H9 (cell line): ENCODE data around the gene CRY1. TPM values are rescaled to one million over a fixed set of nuclear protein-coding genes. Genes with fewer than 3 reads are reported as not detected.

Experiments
- DNase-seq: peaks from one replicate; pipeline ENCODE4 v3.0.0-alpha.2; 2017
- H2AFZ ChIP-seq: one replicate; pipeline ENCODE4 v1.6.1; 2013; ENCODE audit warnings: mild to moderate bottlenecking, low read length, control low read depth, moderate library complexity
- H2AK5ac ChIP-seq: 2 replicates; pipeline ENCODE4 v1.6.1; 2013; ENCODE audit warnings: low read length, control low read depth, mixed read lengths; ENCODE audit not compliant: insufficient read length
- H2BK120ac ChIP-seq: one replicate; pipeline ENCODE4 v1.6.1; 2013; ENCODE audit warnings: low read depth, mild to moderate bottlenecking, low read length, control low read depth, inconsistent platforms; ENCODE audit not compliant: poor library complexity, severe bottlenecking
- H2BK12ac ChIP-seq: 2 replicates; pipeline ENCODE4 v1.6.1; 2013; ENCODE audit warnings: low read length, control low read depth, mixed read lengths, low read depth; ENCODE audit not compliant: insufficient read length
- H2BK15ac ChIP-seq: 2 replicates; pipeline ENCODE4 v1.6.1; 2013; ENCODE audit warnings: low read depth, low read length, control low read depth
- H2BK20ac ChIP-seq: one replicate; pipeline ENCODE4 v1.6.1; 2013; ENCODE audit warnings: low read depth, mild to moderate bottlenecking, low read length, control low read depth, inconsistent platforms; ENCODE audit not compliant: poor library complexity, severe bottlenecking
- H2BK5ac ChIP-seq: 2 replicates; pipeline ENCODE4 v1.6.1; 2013; ENCODE audit warnings: low read length, control low read depth, mixed read lengths; ENCODE audit not compliant: insufficient read length
- H3K14ac ChIP-seq: 2 replicates; pipeline ENCODE4 v1.6.1; 2013; ENCODE audit warnings: low read length, control low read depth; ENCODE audit not compliant: insufficient read depth
- H3K18ac ChIP-seq: 2 replicates; pipeline ENCODE4 v1.6.1; 2013; ENCODE audit warnings: low read depth, mild to moderate bottlenecking, mixed read lengths, low read length, control low read depth; ENCODE audit not compliant: insufficient read length
- H3K23ac ChIP-seq: 2 replicates; pipeline ENCODE4 v1.6.1; 2013; ENCODE audit warnings: low read length, control low read depth, mixed read lengths, low read depth; ENCODE audit not compliant: insufficient read length
- H3K23me2 ChIP-seq: 2 replicates; pipeline ENCODE4 v1.6.1; 2013; ENCODE audit warnings: low read depth, mild to moderate bottlenecking, mixed read lengths, low read length, control low read depth; ENCODE audit not compliant: insufficient read length, poor library complexity, severe bottlenecking
- H3K27ac ChIP-seq: 2 replicates; pipeline ENCODE4 v1.5.1; 2013; ENCODE audit warnings: low read length, control low read depth, mixed read lengths, low read depth; ENCODE audit not compliant: insufficient read length
- H3K27me3 ChIP-seq: 2 replicates; pipeline ENCODE4 v1.6.1; 2013; ENCODE audit warnings: low read length, control low read depth, inconsistent platforms; ENCODE audit not compliant: insufficient read depth
- H3K4ac ChIP-seq: 2 replicates; pipeline ENCODE4 v1.6.1; 2013; ENCODE audit warnings: low read depth, mild to moderate bottlenecking, control low read depth, inconsistent platforms, low read length, moderate library complexity
- H3K4me1 ChIP-seq: 2 replicates; pipeline ENCODE4 v1.6.1; 2013; ENCODE audit warnings: low read length, control low read depth, inconsistent platforms; ENCODE audit not compliant: insufficient read depth
- H3K4me2 ChIP-seq: 2 replicates; pipeline ENCODE4 v1.6.1; 2013; ENCODE audit warnings: low read length, control low read depth, mixed read lengths; ENCODE audit not compliant: insufficient read length, insufficient read depth
- H3K56ac ChIP-seq: 2 replicates; pipeline ENCODE4 v1.6.1; 2013; ENCODE audit warnings: low read depth, mild to moderate bottlenecking, mixed read lengths, low read length, control low read depth; ENCODE audit not compliant: insufficient read length
- H3K79me1 ChIP-seq: 2 replicates; pipeline ENCODE4 v1.6.1; 2013; ENCODE audit warnings: low read depth, mild to moderate bottlenecking, moderate library complexity, low read length, control low read depth, inconsistent platforms; ENCODE audit not compliant: insufficient read depth, poor library complexity, severe bottlenecking
- H3K79me2 ChIP-seq: 2 replicates; pipeline ENCODE4 v1.6.1; 2013; ENCODE audit warnings: low read length, control low read depth, inconsistent platforms; ENCODE audit not compliant: insufficient read depth
- H3K9ac ChIP-seq: 2 replicates; pipeline ENCODE4 v1.6.1; 2013; ENCODE audit warnings: low read length, control low read depth, mixed read lengths; ENCODE audit not compliant: insufficient read length; ENCODE audit errors: extremely low read depth
- H3K9me3 ChIP-seq: one replicate; pipeline ENCODE4 v1.6.1; 2013; ENCODE audit warnings: low read depth, low read length, inconsistent platforms; ENCODE audit not compliant: control insufficient read depth
- H3T11ph ChIP-seq: one replicate; pipeline ENCODE4 v1.6.1; 2013; ENCODE audit warnings: mild to moderate bottlenecking, low read length, control low read depth, inconsistent platforms
- H4K20me1 ChIP-seq: one replicate; pipeline ENCODE4 v1.6.1; 2013; ENCODE audit not compliant: control insufficient read depth, insufficient read length, insufficient read depth
- H4K5ac ChIP-seq: 2 replicates; pipeline ENCODE4 v1.6.1; 2013; ENCODE audit warnings: low read depth, mild to moderate bottlenecking, mixed read lengths, low read length, control low read depth; ENCODE audit not compliant: insufficient read length
- H4K8ac ChIP-seq: replicated peaks from 2 replicates; pipeline ENCODE4 v1.6.1; 2013; ENCODE audit warnings: low read length, control low read depth, mixed read lengths, low read depth; ENCODE audit not compliant: insufficient read length
- H4K91ac ChIP-seq: 2 replicates; pipeline ENCODE4 v1.6.1; 2013; ENCODE audit warnings: low read depth, mild to moderate bottlenecking, moderate library complexity, mixed read lengths, low read length, control low read depth; ENCODE audit not compliant: insufficient read length
- H3K27ac Mint-ChIP-seq, 3 experiments: 2 replicates in 2 of 3; 3 replicates in 1 of 3; pipeline ENCODE4 v1.8.0; 2020 to 2021; ENCODE audit warnings: mixed read lengths in 3 of 3, mild to moderate bottlenecking in 1 of 3, moderate library complexity in 1 of 3
- H3K27me3 Mint-ChIP-seq: 2 replicates; pipeline ENCODE4 v1.8.0; 2021; ENCODE audit warnings: low read depth, mild to moderate bottlenecking, moderate library complexity, mixed read lengths
- H3K36me3 Mint-ChIP-seq, 3 experiments: 2 replicates in 2 of 3; 3 replicates in 1 of 3; pipeline ENCODE4 v1.8.0; 2020 to 2021; ENCODE audit warnings: low read depth in 3 of 3, mixed read lengths in 3 of 3; ENCODE audit not compliant: insufficient read depth in 1 of 3
- H3K4me1 Mint-ChIP-seq, 2 experiments: 2 replicates each; pipeline ENCODE4 v1.8.0; 2020; ENCODE audit warnings: mixed read lengths in 2 of 2
- H3K4me3 Mint-ChIP-seq, 2 experiments: 2 replicates in 1 of 2; 3 replicates in 1 of 2; pipeline ENCODE4 v1.8.0; 2020 to 2021; ENCODE audit warnings: mild to moderate bottlenecking in 2 of 2, mixed read lengths in 2 of 2, moderate library complexity in 1 of 2
- H3K9me3 Mint-ChIP-seq, 2 experiments: 2 replicates in 1 of 2; 3 replicates in 1 of 2; pipeline ENCODE4 v1.8.0; 2020; ENCODE audit warnings: mild to moderate bottlenecking in 2 of 2, mixed read lengths in 2 of 2, moderate library complexity in 1 of 2
- CTCF ChIP-seq: fragments of 200-600 bp; sonication (generic); conservative IDR thresholded peaks from 3 replicates; pipeline ENCODE4 v1.8.0; 2021; ENCODE audit warnings: antibody characterized with exemption, mild to moderate bottlenecking
- WGBS: extraction: QIAGEN DNeasy Blood & Tissue Kit; methylation state at CpG from one replicate; pipeline ENCODE4 v1.1.7; 2013; ENCODE audit warnings: missing lambda C conversion rate, low lambda C conversion rate, mixed read lengths; ENCODE audit not compliant: insufficient read length; ENCODE audit errors: extremely low coverage; 5-methylcytosine and 5-hydroxymethylcytosine counted together
- total RNA-seq: library from RNA; stranded (reverse); gene quantifications from 2 replicates; pipeline ENCODE4 v1.2.1, GENCODE V29; 2021

The CRY1 gene
- total RNA-seq, 1 experiment from 2014 or later: 23.5 TPM

- H3K27ac Mint-ChIP-seq: no peak overlapping the region
- no CpG with 5 or more reads among the region's 2 CpGs for WGBS
Observed at GRCh38 chr12:106994579-106995220, 98.6 kb downstream of the CRY1 start.

More at GRCh38 chr12:106994579-106995220, 98.6 kb downstream of the CRY1 start:
- Histone ChIP-seq H2BK15ac (no peak overlapping the region), H4K5ac (no peak overlapping the region), H3K27me3 (no peaks in the 10 kb centered on the region), H2BK20ac (no peak overlapping the region), H3K18ac (no peak overlapping the region), H3K23ac (no peak overlapping the region), H4K20me1 (no peaks in the 10 kb centered on the region), H2AK5ac (no peak overlapping the region), H2BK12ac (no peak overlapping the region), H3K9ac (no peak overlapping the region), H3K4ac (no peak overlapping the region), H3K4me2 (no peak overlapping the region), H3K56ac (no peak overlapping the region), H3K79me1 (no peaks in the 10 kb centered on the region), H2BK5ac (no peak overlapping the region), H4K8ac (no peak overlapping the region), H2AFZ (no peak overlapping the region), H3K27ac (no peak overlapping the region), H2BK120ac (no peak overlapping the region), H3T11ph (no peak overlapping the region), H3K4me1 (no peaks in the 10 kb centered on the region), H3K23me2 (no peaks in the 10 kb centered on the region), H4K91ac (no peak overlapping the region), H3K79me2 (no peaks in the 10 kb centered on the region), H3K14ac (no peak overlapping the region), H3K9me3 (no peaks in the 10 kb centered on the region)
- no peaks in the 10 kb centered on the region for H3K27me3 Mint-ChIP-seq
- DNase-seq: no peak
- no peak overlapping the region for H3K4me3 Mint-ChIP-seq
- no peak for TF ChIP-seq CTCF
- peaks cover 12 to 25% (median 14%) of the 10 kb centered on the region in 3 experiments; a peak in 6 of 7 replicates for H3K36me3 Mint-ChIP-seq
- no peaks in the 10 kb centered on the region for H3K4me1 Mint-ChIP-seq
- H3K9me3 Mint-ChIP-seq: no peaks in the 10 kb centered on the region
